ENCODE measurements around the gene UGT1A9. TPM values are rescaled to one million over a fixed set of nuclear protein-coding genes. Genes with fewer than 3 reads are reported as not detected.
A peak's percentile ranks its signal among the peaks of the same experiment; 100 is the strongest.
"Not testable (repeated sequence)": the region's sequence is repeated elsewhere in the genome, so short reads cannot be mapped to it uniquely, and the experiment has no call there.

Gene UGT1A9
- total RNA-seq (2014; rRNA removed; shearing (Covaris generic)): not detected in 2 replicates
- 0.02 TPM in 1 of 2 replicates, not detected in the other for polyA plus RNA-seq (2015; cell fraction: cytosol; rRNA removed)
- not detected in 2 replicates for polyA plus RNA-seq (2015; cell fraction: nucleus; rRNA removed)

DNA sequence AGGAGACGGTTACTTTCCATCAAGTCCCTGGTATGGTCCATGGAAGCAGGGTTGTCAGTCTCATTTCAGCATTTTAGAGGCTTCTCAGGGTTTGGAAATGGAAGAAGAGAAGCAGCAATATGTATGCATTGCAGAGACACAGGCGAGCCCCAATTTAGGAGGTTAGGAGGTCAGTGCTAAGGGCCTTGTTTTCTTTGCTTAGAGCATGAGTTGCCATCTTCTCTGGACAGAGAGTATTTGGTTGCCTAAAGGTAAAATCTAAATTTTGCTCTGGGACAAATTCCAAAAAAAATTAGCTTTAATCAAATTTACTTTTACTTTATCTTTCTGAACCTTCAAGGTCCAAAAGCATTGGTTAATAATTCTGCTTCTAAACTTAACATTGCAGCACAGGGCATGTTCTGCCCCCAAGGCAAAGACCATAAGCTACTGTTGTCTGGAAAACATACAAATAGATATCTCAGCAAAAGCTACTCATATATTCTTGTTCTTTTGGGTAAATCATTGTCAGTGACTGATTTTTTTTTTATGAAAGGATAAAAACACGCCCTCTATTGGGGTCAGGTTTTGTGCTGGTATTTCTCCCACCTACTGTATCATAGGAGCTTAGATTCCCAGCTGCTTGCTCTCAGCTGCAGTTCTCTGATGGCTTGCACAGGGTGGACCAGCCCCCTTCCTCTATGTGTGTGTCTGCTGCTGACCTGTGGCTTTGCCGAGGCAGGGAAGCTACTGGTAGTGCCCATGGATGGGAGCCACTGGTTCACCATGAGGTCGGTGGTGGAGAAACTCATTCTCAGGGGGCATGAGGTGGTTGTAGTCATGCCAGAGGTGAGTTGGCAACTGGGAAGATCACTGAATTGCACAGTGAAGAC lies at the start of gene UGT1A9:
UGT1A9 (plus strand) TSS at position 609 of the 872 bp plus-strand sequence; CDS start at position 646, 37 bp downstream.
- no peak for DNase-seq (ENCODE audit: low read depth)

DNA sequence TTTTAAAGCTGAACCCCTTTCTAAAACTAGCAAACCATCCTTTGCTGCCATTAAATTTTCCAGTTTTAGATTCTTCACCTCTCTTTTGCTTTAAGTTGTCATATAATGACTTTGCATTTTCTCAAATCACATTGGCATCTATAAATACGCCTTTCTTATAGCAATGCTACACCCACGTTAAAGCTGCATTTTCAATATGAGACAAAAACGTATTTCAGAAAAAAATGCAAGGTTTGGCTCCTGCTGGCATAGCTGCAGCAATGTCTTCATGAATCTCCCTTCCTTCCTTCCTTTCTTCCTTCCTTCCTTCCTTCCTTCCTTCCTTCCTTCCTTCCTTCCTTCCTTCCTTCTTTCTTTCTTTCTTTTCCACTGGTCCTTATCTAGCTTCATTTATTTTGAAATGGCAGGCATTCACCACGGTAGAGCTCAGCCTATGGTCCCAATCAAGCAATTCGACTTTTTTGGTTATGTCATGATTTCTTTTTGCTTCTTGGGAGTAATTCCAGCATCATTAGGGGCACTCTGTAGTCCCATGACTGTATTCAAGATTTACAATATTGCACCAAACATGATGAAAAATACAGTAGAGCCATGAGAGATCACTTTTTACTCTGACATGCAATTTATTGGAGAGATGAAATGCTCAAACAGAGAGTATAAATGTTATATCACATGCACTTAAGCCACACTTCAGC lies 44.2 kb upstream of the UGT1A9 start:
- no peak for DNase-seq (ENCODE audit: low read depth)

DNA sequence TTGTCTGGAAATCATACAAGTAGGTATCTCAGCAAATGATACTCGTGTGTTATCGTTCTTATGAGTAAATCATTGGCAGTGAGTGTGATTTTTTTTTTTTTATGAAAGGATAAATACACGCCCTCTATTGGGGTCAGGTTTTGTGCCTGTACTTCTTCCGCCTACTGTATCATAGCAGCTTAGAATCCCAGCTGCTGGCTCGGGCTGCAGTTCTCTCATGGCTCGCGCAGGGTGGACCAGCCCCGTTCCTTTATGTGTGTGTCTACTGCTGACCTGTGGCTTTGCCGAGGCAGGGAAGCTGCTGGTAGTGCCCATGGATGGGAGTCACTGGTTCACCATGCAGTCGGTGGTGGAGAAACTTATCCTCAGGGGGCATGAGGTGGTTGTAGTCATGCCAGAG lies 35.4 kb upstream of the UGT1A9 start, which contains the start of gene UGT1A10:
UGT1A10 (plus strand) TSS at position 143 of the 400 bp plus-strand sequence; CDS start at position 218, 75 bp downstream.
- peak; percentile 3 for DNase-seq (ENCODE audit: low read depth)

- DNase-seq (ENCODE audit: low read depth): no peak
Observed at GRCh38 chr2:233638836-233639235, 32.9 kb upstream of the UGT1A9 start.

- no peak for DNase-seq (ENCODE audit: low read depth)
Observed at GRCh38 chr2:233639860-233640259, 31.8 kb upstream of the UGT1A9 start.

GRCh38 chr2:233643128-233643527 lies 28.6 kb upstream of the UGT1A9 start:
- peak; percentile 28 for DNase-seq (ENCODE audit: low read depth)

- DNase-seq (ENCODE audit: low read depth): not testable (repeated sequence)
Observed at GRCh38 chr2:233646033-233646432, 25.7 kb upstream of the UGT1A9 start.

DNA sequence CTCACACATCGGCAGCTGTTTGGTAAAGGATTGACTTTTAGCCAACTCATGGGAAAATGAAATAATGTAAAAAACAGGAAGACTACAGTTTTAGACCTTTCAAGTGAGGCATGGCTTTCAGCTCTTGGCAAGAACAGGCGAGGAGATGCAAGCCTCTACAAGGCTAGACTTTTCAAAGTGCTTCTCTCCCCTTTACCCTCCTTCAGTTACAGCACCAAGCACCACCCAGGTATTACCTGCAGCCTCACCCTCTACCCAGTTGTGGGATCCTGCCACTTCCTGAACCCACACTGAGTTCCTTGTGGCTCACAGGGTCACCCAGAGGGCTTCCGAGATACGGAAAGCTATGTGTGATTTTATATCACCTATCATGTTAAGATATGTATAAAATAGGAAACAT lies 20.7 kb upstream of the UGT1A9 start:
- DNase-seq (ENCODE audit: low read depth): no peak

GRCh38 chr2:233651430-233651829 lies 20.3 kb upstream of the UGT1A9 start:
- DNase-seq (ENCODE audit: low read depth): no peak

DNA sequence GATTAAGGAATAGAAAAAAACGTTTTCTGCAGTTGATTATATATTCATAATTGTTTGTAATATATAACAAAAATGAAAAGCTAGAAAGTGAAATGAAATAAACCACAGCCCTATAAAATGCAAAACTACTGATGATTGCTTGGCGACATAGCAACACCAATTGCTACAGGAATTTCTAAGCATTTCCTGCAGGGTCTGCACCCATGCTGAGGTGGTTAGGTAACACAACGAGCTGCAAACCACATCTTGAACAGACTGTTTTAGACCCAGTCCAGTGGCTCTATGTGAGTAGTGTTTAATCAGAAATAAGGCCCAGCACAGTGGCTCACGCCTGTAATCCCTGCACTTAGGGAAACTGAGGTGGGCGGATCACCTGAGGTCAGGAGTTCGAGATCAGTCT lies 17.2 kb upstream of the UGT1A9 start:
- no peak for DNase-seq (ENCODE audit: low read depth)

- no peak for DNase-seq (ENCODE audit: low read depth)
Observed at GRCh38 chr2:233655043-233655442, 16.7 kb upstream of the UGT1A9 start.

DNA sequence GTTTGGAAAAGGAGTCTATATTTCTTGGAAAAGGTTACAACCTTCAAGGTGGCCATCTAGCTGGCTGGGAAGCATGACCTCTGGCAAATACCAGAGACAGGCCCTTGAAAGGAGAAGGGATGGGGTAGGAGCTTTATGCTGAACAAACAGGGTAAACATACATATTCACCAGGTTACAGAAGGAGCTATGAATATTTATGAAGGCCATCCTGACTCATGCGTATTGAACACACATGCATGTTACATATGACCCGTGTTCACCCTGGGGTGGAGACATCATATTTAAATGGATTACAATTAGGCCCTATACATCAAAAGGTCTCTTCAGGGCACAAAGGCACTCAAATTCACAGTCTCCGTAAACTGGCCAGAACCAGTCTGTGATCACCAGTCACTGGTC lies 15.8 kb upstream of the UGT1A9 start:
- DNase-seq (ENCODE audit: low read depth): not testable (repeated sequence)

GRCh38 chr2:233656443-233656842 lies 15.3 kb upstream of the UGT1A9 start:
- no peak for DNase-seq (ENCODE audit: low read depth)

DNA sequence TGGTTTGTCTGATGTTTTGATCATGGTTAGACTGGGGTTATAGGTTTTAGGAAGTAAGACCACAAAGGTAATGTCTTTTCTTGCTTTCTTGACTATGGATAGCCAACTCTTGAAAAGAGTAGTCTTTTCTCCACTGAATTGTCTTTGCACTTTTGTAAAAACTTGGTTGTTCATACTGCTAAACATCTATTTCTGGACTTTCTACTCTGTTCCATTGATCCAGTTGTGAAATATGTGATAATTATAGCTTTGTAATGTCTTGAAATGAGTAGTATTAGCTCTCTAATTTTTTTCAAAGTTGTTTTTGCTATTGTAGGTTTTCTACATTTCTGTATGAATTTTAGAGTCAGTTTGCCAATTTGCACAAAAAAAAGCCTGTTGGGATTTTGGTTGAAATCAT lies 13.1 kb upstream of the UGT1A9 start:
- DNase-seq (ENCODE audit: low read depth): no peak

GRCh38 chr2:233663911-233664310 lies 7.8 kb upstream of the UGT1A9 start:
- no peak for DNase-seq (ENCODE audit: low read depth)

DNA sequence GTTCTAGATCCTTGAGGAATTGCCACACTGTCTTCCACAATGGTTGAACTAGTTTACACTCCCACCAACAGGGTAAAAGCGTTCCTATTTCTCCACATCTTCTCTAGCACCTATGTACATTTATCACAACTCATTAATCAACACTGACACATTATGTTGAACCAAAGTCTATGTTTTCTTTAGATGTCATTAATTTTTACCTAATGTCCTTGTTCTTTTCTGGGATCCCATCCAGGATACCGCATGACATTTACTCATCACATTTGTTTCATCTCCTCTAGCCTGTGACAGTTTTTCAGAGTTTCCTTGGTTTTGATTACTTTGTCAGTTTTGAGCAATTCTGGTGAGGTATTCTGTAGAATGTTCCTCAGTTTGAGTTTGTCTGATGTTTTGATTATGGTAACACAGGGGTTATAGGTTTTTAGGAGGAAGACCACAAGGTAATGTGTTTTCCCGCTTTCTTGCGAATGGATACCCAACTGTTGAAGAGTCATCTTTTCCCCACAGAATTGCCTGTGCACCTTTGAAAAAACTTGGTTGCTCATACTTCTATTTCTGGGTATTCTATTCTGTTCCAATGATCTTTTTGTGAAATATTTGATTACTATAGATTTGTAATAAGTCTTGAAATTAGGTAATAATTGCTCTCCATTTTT lies 3.0 kb upstream of the UGT1A9 start:
- no peak for DNase-seq (ENCODE audit: low read depth)

DNA sequence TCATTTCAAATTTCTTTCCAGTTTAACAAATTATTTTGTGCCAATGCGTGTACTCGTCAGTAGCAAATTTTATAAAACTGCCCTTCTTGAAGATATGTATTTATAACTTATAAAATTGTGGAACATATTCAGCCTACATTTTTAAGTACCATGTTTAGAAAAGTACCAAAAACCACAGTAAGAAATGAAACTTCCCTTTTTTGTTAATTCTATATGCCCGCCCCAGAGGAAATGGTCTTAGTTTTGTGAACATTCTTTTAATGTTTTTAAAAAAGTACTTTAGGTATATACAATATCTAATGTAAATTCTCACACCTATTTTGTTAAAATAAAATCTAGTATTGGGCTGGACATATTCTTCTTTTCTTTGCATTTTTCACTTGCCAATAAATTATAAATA lies 1.2 kb downstream of the UGT1A9 start:
- no peak for DNase-seq (ENCODE audit: low read depth)

- no peak for DNase-seq (ENCODE audit: low read depth)
Observed at GRCh38 chr2:233673896-233674295, 2.2 kb downstream of the UGT1A9 start.

DNA sequence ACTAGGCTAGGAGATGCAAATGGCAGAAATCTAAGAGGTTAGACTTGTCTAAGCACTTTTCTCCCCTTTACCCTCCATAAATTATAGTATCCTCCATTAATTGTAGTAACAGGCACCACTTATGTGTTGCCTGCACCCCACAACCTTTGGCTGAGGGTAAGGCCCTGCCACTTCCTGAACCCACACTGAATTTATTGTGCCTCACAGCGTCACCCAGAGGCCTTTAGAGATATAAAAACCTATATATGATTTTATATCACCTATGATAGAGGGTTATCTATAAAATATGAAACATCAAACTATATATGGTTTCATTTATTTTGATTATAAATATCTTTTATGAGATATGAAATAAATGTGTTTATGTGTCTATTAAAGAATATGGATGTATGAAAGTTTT lies 2.6 kb downstream of the UGT1A9 start:
- no peak for DNase-seq (ENCODE audit: low read depth)

GRCh38 chr2:233674995-233675394 lies 3.3 kb downstream of the UGT1A9 start:
- DNase-seq (ENCODE audit: low read depth): no peak

- peak; percentile 55 for DNase-seq (ENCODE audit: low read depth)
Observed at GRCh38 chr2:233676046-233676445, 4.3 kb downstream of the UGT1A9 start.

DNA sequence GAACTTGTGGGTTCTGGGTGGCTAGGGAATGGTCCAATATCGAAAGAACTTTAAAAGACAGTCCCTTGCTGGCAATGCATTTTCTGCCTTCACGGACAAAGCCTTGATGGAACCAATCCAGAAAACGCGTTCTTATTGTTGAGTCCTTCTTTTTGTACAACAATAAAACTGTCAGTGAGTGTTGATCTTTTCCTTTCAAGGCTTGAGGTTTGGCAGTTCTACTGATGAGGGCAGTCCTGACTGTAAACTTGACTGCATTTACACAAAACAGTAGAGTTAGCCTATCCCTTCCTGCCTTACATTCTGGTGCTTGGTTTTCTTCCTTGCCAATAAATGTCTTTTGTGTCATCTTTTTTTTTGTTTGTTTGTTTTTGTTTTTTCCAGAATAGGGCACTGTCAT lies 7.5 kb downstream of the UGT1A9 start:
- DNase-seq (ENCODE audit: low read depth): no peak
